HG02938 (cell line): ENCODE data around the gene EXOC5.

Experiments used
- ATAC-seq: cut with Tn5 transposase; IDR thresholded peaks from one replicate; pipeline ENCODE4 v1.9.1; 2021; ENCODE audit warnings: mild to moderate bottlenecking, moderate library complexity; ENCODE audit not compliant: unreplicated experiment

EXOC5 gene

DNA sequence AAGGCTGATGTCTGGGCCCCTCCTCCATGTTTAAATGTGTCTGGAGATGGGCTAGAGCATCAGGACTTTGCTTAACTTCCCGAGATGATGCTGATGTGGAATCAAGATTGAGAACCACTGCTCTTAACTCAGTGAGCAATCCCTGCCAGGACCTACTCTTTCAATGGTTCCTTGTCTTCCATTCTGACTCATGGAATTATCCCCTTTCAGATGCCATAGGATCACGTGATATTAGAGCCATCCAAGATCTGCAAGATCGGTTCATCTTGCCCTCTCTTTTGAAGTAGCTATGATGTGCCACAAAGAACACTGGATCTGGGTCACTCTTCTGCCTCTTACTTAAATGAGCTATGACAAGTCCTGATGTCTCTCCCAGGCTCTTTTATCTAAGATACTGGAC lies 96.8 kb downstream of the EXOC5 start:
- no peak for ATAC-seq

DNA sequence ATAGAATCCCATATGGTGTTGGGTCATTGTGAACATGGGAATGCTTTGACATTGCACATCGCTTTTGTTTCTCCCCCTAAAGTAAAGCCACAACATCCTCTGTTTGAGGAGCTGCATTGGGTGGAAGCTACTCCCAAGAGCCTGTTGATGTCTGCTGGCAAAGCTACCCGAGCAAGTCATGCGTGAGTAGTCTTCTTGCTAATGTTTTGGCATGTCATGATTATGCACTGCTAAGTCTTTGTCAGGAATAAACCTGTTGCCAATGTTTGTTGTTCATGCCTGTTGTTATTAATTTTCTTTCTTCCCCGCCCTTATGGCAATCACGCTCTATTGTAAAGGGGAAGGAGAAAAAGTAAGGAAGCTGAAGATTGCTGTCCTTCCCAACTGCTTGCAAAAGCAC lies 97.3 kb downstream of the EXOC5 start:
- ATAC-seq: no peak

DNA sequence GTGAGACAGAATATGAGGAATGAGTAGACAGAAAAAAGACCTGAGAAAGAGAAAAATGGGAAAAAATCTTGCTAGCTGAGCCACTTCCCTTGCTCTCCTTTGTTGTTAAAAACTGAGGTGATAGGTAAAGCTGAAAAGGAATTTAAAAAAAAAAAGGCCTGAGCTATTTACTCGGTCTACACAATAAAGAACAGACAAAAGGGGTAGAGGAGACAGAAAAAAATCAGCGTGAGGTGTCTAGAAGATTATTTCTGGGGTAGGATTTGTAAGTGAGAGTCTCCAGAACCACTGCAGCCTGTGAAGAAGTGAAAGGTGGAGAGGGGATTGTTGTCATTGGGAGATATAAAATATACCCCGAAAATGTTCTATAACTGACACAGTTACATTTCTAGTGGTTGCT lies 98.8 kb downstream of the EXOC5 start:
- ATAC-seq: no peak

DNA sequence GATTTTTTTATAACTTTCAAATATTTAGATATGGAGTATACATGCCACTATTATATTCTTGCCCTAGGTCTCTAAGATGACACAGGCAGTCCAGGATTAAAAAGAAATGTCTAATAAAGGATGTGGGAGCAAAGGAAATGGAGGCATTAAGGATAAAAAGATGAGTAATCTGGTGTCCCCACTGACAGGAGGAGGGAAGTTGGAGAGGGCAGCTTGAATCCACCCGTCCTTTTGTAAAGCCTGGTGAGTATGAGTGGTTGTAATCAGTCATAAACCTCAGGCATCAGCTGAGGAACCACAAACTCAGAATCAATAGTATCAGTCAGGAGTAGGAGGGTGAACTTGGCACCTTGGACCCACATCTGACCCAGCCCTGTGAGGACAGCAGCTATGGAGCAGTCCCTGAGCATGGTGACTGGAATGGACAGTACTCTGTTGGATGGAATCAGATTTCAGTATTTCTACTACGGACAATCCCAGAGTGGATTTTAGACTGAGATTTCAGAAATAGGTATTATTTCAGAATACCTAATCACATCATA lies 100.5 kb downstream of the EXOC5 start:
- ATAC-seq: no peak

DNA sequence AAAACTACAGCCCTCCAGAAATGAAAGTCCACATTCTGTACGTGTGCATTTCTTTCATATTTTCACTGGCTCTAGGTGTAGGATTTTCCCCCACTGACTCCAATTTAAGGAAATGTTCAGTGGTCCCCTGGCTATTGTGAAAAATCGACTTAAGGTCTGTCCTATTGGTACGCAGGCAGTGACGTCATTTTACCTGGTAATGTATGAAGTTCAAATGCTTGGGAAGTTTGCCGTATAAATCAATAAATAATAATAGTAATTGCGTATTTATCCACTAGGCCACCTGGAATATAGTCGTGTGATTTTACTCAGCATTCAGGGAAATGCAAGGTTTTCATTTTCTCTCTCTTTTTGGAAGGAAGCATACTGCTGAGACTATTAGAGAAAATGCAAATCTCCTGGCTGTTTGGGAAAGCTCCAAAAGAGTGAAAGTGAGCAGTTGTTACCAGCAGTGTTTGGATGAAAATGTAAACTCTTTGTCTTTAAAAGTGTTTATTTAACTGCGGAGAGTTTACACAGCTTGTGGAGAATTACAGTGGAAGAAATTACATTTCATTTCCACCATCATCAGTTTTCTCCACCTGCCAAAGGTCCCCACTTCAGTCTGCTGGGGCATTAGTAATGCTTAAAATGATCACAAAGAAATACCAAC lies 107.0 kb downstream of the EXOC5 start:
- ATAC-seq: no peak

DNA sequence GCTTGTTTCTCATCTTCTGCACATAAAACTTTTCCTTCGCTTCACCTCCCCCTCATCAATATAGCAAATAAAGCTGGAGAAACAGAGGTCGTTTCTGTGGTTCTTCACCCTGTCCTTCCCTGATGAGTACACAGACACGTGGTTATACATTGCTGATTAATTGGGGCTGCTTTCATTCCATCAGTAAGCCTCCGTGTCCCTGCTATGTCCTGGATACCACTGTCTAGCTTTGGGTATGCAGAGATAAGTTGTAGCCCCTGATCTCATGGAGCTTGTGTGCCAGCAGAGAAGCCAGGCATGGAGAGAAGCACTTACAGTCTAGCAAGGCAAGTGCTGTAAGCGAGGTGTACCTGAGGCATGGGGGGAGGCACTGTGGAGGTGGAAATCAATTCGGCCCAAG lies 108.4 kb downstream of the EXOC5 start:
- no peak for ATAC-seq

DNA sequence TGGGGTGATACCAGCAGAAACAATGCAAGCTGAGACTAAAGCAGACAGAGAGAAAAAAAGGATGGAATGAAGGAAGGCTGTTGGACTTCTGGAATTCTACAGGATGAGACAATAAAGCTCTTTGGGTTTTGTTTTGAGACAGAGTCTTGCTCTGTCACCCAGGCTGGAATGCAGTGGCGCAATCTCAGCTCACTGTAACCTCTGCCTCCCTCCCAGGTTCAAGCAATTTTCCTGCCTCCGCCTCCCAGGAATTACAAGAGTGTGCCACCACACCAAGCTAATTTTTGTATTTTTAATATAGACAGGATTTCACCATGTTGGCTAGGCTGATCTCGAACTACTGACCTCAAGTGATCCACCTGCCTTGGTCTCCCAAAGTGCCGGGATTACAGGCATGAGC lies 115.4 kb downstream of the EXOC5 start:
- ATAC-seq: no peak
